Karpas-422 (cell line): ENCODE data around the gene NAIF1. TPM values are rescaled to one million over a fixed set of nuclear protein-coding genes. Genes with fewer than 3 reads are reported as not detected.

Experiments used
- DNase-seq: peaks from one replicate; pipeline ENCODE4 v3.0.0-alpha.2; 2015
- H2AFZ ChIP-seq: fragments of 200-600 bp; sonication (generic); 2 replicates; pipeline ENCODE4 v1.6.1; 2014; ENCODE audit warnings: antibody characterized with exemption, low read length, mixed read lengths
- H3K27ac ChIP-seq: fragments of 200-600 bp; sonication (generic); 2 replicates; pipeline ENCODE4 v1.5.1; 2014; ENCODE audit warnings: mild to moderate bottlenecking, low read length, moderate library complexity
- H3K27me3 ChIP-seq: fragments of 200-600 bp; sonication (generic); 2 replicates; pipeline ENCODE4 v1.6.1; 2014; ENCODE audit warnings: low read length, mixed read lengths
- H3K36me3 ChIP-seq: fragments of 200-600 bp; sonication (generic); 2 replicates; pipeline ENCODE4 v1.6.1; 2014; ENCODE audit warnings: low read length, mixed read lengths; ENCODE audit not compliant: insufficient read depth
- H3K4me1 ChIP-seq: fragments of 200-600 bp; sonication (generic); 2 replicates; pipeline ENCODE4 v1.6.1; 2014; ENCODE audit warnings: mild to moderate bottlenecking, low read length, mixed read lengths
- H3K4me2 ChIP-seq: fragments of 200-600 bp; sonication (generic); 2 replicates; pipeline ENCODE4 v1.6.1; 2014; ENCODE audit warnings: low read length, low read depth, mild to moderate bottlenecking; ENCODE audit not compliant: poor library complexity, severe bottlenecking
- H3K4me3 ChIP-seq: fragments of 200-600 bp; sonication (generic); 2 replicates; pipeline ENCODE4 v1.5.1; 2014; ENCODE audit warnings: mild to moderate bottlenecking, antibody characterized with exemption, low read length, mixed read lengths
- H3K79me2 ChIP-seq: fragments of 200-600 bp; sonication (generic); 2 replicates; pipeline ENCODE4 v1.6.1; 2014; ENCODE audit warnings: mild to moderate bottlenecking, low read length, mixed read lengths
- H3K9ac ChIP-seq: fragments of 200-600 bp; sonication (generic); 2 replicates; pipeline ENCODE4 v1.6.0; 2014; ENCODE audit warnings: low read length
- H3K9me2 ChIP-seq: fragments of 200-600 bp; sonication (generic), shearing (Covaris generic); replicated peaks from 2 replicates; pipeline ENCODE4 v1.6.0; 2014; ENCODE audit warnings: mild to moderate bottlenecking, low read length, moderate library complexity; ENCODE audit not compliant: insufficient read depth
- H3K9me3 ChIP-seq: fragments of 300-700, 200-600 bp; sonication (generic); 2 replicates; pipeline ENCODE4 v1.6.1; 2014; ENCODE audit warnings: low read length, mixed read lengths
- H4K20me1 ChIP-seq: fragments of 200-600 bp; sonication (generic); 2 replicates; pipeline ENCODE4 v1.6.1; 2014; ENCODE audit warnings: mild to moderate bottlenecking, antibody characterized with exemption, low read length, low read depth; ENCODE audit not compliant: insufficient read depth
- total RNA-seq: library from RNA; depleted of rRNA; stranded (reverse); fragments of >200 nt; shearing (Covaris generic); gene quantifications from 2 replicates; pipeline ENCODE4 v1.2.3, GENCODE V29; 2014; ENCODE audit warnings: low replicate concordance

The NAIF1 gene
- total RNA-seq, 1 experiment from 2014 or later: 7.3 TPM

- Histone ChIP-seq H3K4me3 (no peak overlapping the region; the same call in 1 of the 2 replicates), H3K4me2 (peak overlapping the region; percentile 44), H4K20me1 (peaks cover 6% of the 10 kb centered on the region; the same call in 1 of the 2 replicates), H3K9me3 (no peaks in the 10 kb centered on the region), H3K4me1 (peaks cover 34% of the 10 kb centered on the region), H3K79me2 (peaks cover 42% of the 10 kb centered on the region), H3K27me3 (no peaks in the 10 kb centered on the region), H3K36me3 (no peaks in the 10 kb centered on the region), H3K9ac (no peak overlapping the region), H3K27ac (no peak overlapping the region), H3K9me2 (no peaks in the 10 kb centered on the region), H2AFZ (no peak overlapping the region)
- DNase-seq: peak; percentile 92
Measured at GRCh38 chr9:128098297-128099230, 31.4 kb upstream of the NAIF1 start.

GRCh38 chr9:128097543-128098296, 30.6 kb upstream of the NAIF1 start:
- peaks cover 44% of the 10 kb centered on the region for H3K79me2 ChIP-seq
- peaks cover 43% of the 10 kb centered on the region for H3K4me1 ChIP-seq
- peak overlapping the region; percentile 44 for H3K4me2 ChIP-seq
- peaks cover 6% of the 10 kb centered on the region; the same call in 1 of the 2 replicates for H4K20me1 ChIP-seq
- H3K4me3 ChIP-seq: no peak overlapping the region
- H3K36me3 ChIP-seq: no peaks in the 10 kb centered on the region
- H2AFZ ChIP-seq: no peak overlapping the region
- no peaks in the 10 kb centered on the region for H3K27me3 ChIP-seq
- H3K9me3 ChIP-seq: no peaks in the 10 kb centered on the region
- peak overlapping the region; percentile 27; the same call in 1 of the 2 replicates for H3K9ac ChIP-seq
- H3K27ac ChIP-seq: peak overlapping the region; percentile 16; the same call in 1 of the 2 replicates
- no peaks in the 10 kb centered on the region for H3K9me2 ChIP-seq
- DNase-seq: no peak

- H3K4me1 ChIP-seq: peaks cover 51% of the 10 kb centered on the region
- no peak overlapping the region for H2AFZ ChIP-seq
- H3K79me2 ChIP-seq: peaks cover 52% of the 10 kb centered on the region
- H3K27me3 ChIP-seq: no peaks in the 10 kb centered on the region
- no peaks in the 10 kb centered on the region for H3K9me3 ChIP-seq
- DNase-seq: no peak
- H3K36me3 ChIP-seq: no peaks in the 10 kb centered on the region
- no peak overlapping the region for H3K4me3 ChIP-seq
- no peaks in the 10 kb centered on the region for H3K9me2 ChIP-seq
- H3K4me2 ChIP-seq: no peak overlapping the region
- H4K20me1 ChIP-seq: peaks cover 6% of the 10 kb centered on the region; the same call in 1 of the 2 replicates
- H3K27ac ChIP-seq: no peak overlapping the region
- H3K9ac ChIP-seq: no peak overlapping the region
Measured at GRCh38 chr9:128096616-128097536, 29.8 kb upstream of the NAIF1 start.

- Histone ChIP-seq H3K4me1 (peaks cover 55% of the 10 kb centered on the region), H3K27ac (peak overlapping the region; percentile 77), H3K4me3 (peak overlapping the region; percentile 32; the same call in 1 of the 2 replicates), H3K9me2 (no peaks in the 10 kb centered on the region), H2AFZ (no peak overlapping the region), H3K4me2 (peak overlapping the region; percentile 56), H4K20me1 (peaks cover 6% of the 10 kb centered on the region; the same call in 1 of the 2 replicates), H3K9ac (peak overlapping the region; percentile 37), H3K79me2 (peaks cover 59% of the 10 kb centered on the region), H3K36me3 (no peaks in the 10 kb centered on the region), H3K9me3 (no peaks in the 10 kb centered on the region), H3K27me3 (no peaks in the 10 kb centered on the region)
- no peak for DNase-seq
Measured at GRCh38 chr9:128094950-128095544, 27.9 kb upstream of the NAIF1 start.

GRCh38 chr9:128094166-128094949, 27.2 kb upstream of the NAIF1 start:
- peak overlapping the region; percentile 77 for H3K27ac ChIP-seq
- peaks cover 6% of the 10 kb centered on the region; the same call in 1 of the 2 replicates for H4K20me1 ChIP-seq
- H3K4me3 ChIP-seq: peak overlapping the region; percentile 32; the same call in 1 of the 2 replicates
- H3K36me3 ChIP-seq: no peaks in the 10 kb centered on the region
- H3K4me2 ChIP-seq: peak overlapping the region; percentile 56
- no peaks in the 10 kb centered on the region for H3K9me2 ChIP-seq
- peaks cover 55% of the 10 kb centered on the region for H3K4me1 ChIP-seq
- H2AFZ ChIP-seq: no peak overlapping the region
- H3K79me2 ChIP-seq: peaks cover 59% of the 10 kb centered on the region
- no peaks in the 10 kb centered on the region for H3K27me3 ChIP-seq
- DNase-seq: peak; percentile 93
- H3K9ac ChIP-seq: peak overlapping the region; percentile 37
- no peaks in the 10 kb centered on the region for H3K9me3 ChIP-seq

- Histone ChIP-seq H3K4me1 (peaks cover 45% of the 10 kb centered on the region), H4K20me1 (no peaks in the 10 kb centered on the region), H3K79me2 (peaks cover 62% of the 10 kb centered on the region), H3K9ac (peak overlapping the region; percentile 31), H3K36me3 (no peaks in the 10 kb centered on the region), H3K9me2 (no peaks in the 10 kb centered on the region), H3K27me3 (no peaks in the 10 kb centered on the region), H3K9me3 (no peaks in the 10 kb centered on the region), H3K4me3 (0 out of 2 replicates have a peak overlapping the region, but pooled peaks have one; percentile 32), H3K27ac (peak overlapping the region; percentile 77), H3K4me2 (peak overlapping the region; percentile 56), H2AFZ (no peak overlapping the region)
- DNase-seq: no peak
Measured at GRCh38 chr9:128093011-128093410, 25.9 kb upstream of the NAIF1 start.
